Activated CD4-positive, alpha-beta memory T cell treated with anti-CD3 and anti-CD28 coated beads, Interleukin-2, amount 10 ng/mL, durations not matched to agents 7 days and 5 days (primary cell): ENCODE results near the gene MCCC2. TPM values are rescaled to one million over a fixed set of nuclear protein-coding genes. Genes with fewer than 3 reads are reported as not detected.
"Not testable (repeated sequence)": the region's sequence is repeated elsewhere in the genome, so short reads cannot be mapped to it uniquely, and the experiment has no call there.

ENCODE experiments used
- CTCF ChIA-PET: fragments of 350-600 bp; sonication (Branson Sonifier 250); formaldehyde crosslinking; loops from one replicate; lab custom pipeline; 2021; ENCODE audit warnings: antibody characterized with exemption, inconsistent platforms; lab: Charles Lee
- POLR2A ChIA-PET: fragments of 350-600 bp; sonication (Branson Sonifier 250); formaldehyde crosslinking; loops from one replicate; lab custom pipeline; 2021; ENCODE audit warnings: antibody characterized with exemption; lab: Charles Lee
- DNase-seq: peaks from one replicate; pipeline ENCODE4 v3.0.0-alpha.2; 2020
- H3K27ac Mint-ChIP-seq: one replicate; pipeline ENCODE4 v1.8.0; 2021; ENCODE audit warnings: mild to moderate bottlenecking, mixed read lengths
- H3K27me3 Mint-ChIP-seq: one replicate; pipeline ENCODE4 v1.8.0; 2021; ENCODE audit warnings: mixed read lengths
- H3K36me3 Mint-ChIP-seq: one replicate; pipeline ENCODE4 v1.8.0; 2021; ENCODE audit warnings: low read depth, mixed read lengths
- H3K4me1 Mint-ChIP-seq: one replicate; pipeline ENCODE4 v1.8.0; 2021; ENCODE audit warnings: mixed read lengths
- H3K4me3 Mint-ChIP-seq: one replicate; pipeline ENCODE4 v1.8.0; 2021; ENCODE audit warnings: mild to moderate bottlenecking, mixed read lengths
- H3K9me3 Mint-ChIP-seq: one replicate; pipeline ENCODE4 v1.8.0; 2021; ENCODE audit warnings: mixed read lengths
- total RNA-seq, 2 experiments: library from RNA; stranded (reverse); gene quantifications; one replicate each; pipeline ENCODE4 v1.2.3, GENCODE V29; 2021

Gene MCCC2
- total RNA-seq, 2 experiments from 2014 or later: 34.9 to 36.2 TPM

DNA sequence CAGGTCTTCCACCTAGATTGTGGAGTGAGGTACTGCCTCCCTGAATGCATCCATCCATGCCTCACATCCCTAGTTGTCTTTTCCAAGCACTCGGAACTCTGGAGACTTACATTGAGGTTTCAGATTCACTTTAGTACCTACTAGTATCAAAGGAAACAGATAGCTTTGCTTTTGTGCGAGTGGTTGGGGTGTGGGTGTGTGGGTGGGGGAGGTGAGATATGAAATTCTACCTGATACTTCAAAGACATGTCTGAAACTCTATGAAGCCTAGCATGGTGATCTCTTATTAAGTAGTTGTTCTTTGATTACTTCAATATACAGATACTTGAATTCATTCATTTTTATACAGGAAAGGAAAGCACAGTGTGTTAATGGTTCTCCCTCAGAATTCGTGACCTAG lies 64.4 kb downstream of the MCCC2 start:
- Mint-ChIP-seq H3K36me3 (peaks cover 59% of the 10 kb centered on the region), H3K9me3 (no peaks in the 10 kb centered on the region), H3K27me3 (no peaks in the 10 kb centered on the region), H3K4me3 (no peak overlapping the region), H3K27ac (no peak overlapping the region), H3K4me1 (peaks cover 10% of the 10 kb centered on the region)
- no peak for DNase-seq
- POLR2A ChIA-PET: no interaction called here
- CTCF ChIA-PET: no interaction called here

- no peak for DNase-seq
- no peak overlapping the region for H3K4me3 Mint-ChIP-seq
- peaks cover 10% of the 10 kb centered on the region for H3K4me1 Mint-ChIP-seq
- H3K9me3 Mint-ChIP-seq: no peaks in the 10 kb centered on the region
- POLR2A ChIA-PET: no interaction called here
- H3K36me3 Mint-ChIP-seq: peaks cover 55% of the 10 kb centered on the region
- CTCF ChIA-PET: no interaction called here
- no peak overlapping the region for H3K27ac Mint-ChIP-seq
- H3K27me3 Mint-ChIP-seq: no peaks in the 10 kb centered on the region
Observed at GRCh38 chr5:71652349-71652748, 65.2 kb downstream of the MCCC2 start.

GRCh38 chr5:71652803-71653543 lies 65.8 kb downstream of the MCCC2 start:
- peaks cover 55% of the 10 kb centered on the region for H3K36me3 Mint-ChIP-seq
- POLR2A ChIA-PET: no interaction called here
- no peak for DNase-seq
- no peak overlapping the region for H3K4me3 Mint-ChIP-seq
- no peaks in the 10 kb centered on the region for H3K27me3 Mint-ChIP-seq
- peaks cover 10% of the 10 kb centered on the region for H3K4me1 Mint-ChIP-seq
- H3K27ac Mint-ChIP-seq: no peak overlapping the region
- no peaks in the 10 kb centered on the region for H3K9me3 Mint-ChIP-seq
- CTCF ChIA-PET: no interaction called here

GRCh38 chr5:71658916-71659662 lies 71.9 kb downstream of the MCCC2 start:
- Mint-ChIP-seq H3K4me3 (no peak overlapping the region), H3K27ac (no peak overlapping the region), H3K4me1 (no peaks in the 10 kb centered on the region), H3K9me3 (no peaks in the 10 kb centered on the region), H3K27me3 (no peaks in the 10 kb centered on the region), H3K36me3 (peaks cover 20% of the 10 kb centered on the region)
- DNase-seq: no peak
- POLR2A ChIA-PET: no interaction called here
- CTCF ChIA-PET: interaction anchor here (0.7 kb wide), 1 partner anchor 186 kb away, joined by 3 read pairs; no protein-coding TSS in a partner anchor

DNA sequence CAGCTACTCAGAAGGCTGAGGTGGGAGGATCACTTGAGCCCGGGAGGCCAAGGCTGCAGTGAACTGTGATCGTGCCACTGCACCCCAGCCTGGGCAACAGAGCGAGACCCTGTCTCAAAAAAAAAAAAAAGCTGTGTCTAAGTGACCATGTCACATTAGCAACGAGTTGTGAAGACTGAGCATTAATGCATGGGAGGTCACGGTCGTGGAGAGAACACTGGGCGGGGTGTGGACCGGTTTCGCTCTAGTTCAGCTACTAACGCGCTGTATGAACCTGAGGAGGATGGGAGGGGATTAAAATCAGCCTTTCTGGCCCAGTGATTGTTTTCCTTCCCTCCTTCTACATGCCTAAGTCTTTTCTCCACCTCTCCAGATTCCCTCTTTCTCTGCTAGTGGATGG lies 75.2 kb downstream of the MCCC2 start:
- no peak overlapping the region for H3K27ac Mint-ChIP-seq
- H3K4me1 Mint-ChIP-seq: no peaks in the 10 kb centered on the region
- H3K36me3 Mint-ChIP-seq: peaks cover 11% of the 10 kb centered on the region
- ChIA-PET CTCF (no interaction called here), POLR2A (no interaction called here)
- no peak overlapping the region for H3K4me3 Mint-ChIP-seq
- no peaks in the 10 kb centered on the region for H3K27me3 Mint-ChIP-seq
- no peak for DNase-seq
- no peaks in the 10 kb centered on the region for H3K9me3 Mint-ChIP-seq

GRCh38 chr5:71663191-71663969 lies 76.2 kb downstream of the MCCC2 start:
- H3K9me3 Mint-ChIP-seq: no peaks in the 10 kb centered on the region
- no peak overlapping the region for H3K4me3 Mint-ChIP-seq
- no peaks in the 10 kb centered on the region for H3K27me3 Mint-ChIP-seq
- no peaks in the 10 kb centered on the region for H3K4me1 Mint-ChIP-seq
- no peak for DNase-seq
- peaks cover under 1% of the 10 kb centered on the region for H3K36me3 Mint-ChIP-seq
- POLR2A ChIA-PET: no interaction called here
- CTCF ChIA-PET: no interaction called here
- H3K27ac Mint-ChIP-seq: no peak overlapping the region

DNA sequence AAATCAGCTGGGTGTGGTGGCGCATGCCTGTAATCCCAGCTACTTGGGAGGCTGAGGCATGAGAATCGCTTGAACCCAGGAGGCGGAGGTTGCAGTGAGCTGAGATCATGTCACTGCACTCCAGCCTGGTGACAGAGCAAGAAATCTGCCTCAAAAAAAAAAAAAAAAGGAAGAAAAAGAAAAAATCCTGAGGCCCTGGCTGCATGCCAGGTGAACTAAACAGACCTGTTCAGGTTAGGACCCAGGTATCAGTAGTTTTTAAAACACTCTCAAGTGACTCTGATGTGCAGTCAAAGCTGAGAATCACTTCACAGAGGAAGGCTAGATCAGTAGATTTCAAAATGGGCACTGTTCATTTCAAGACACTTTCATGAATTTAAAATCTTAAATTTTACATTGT lies 77.5 kb downstream of the MCCC2 start:
- H3K4me1 Mint-ChIP-seq, H3K27ac Mint-ChIP-seq, H3K27me3 Mint-ChIP-seq, POLR2A ChIA-PET, H3K36me3 Mint-ChIP-seq, H3K4me3 Mint-ChIP-seq, H3K9me3 Mint-ChIP-seq, DNase-seq: not testable (repeated sequence)
- CTCF ChIA-PET: interaction anchor here (0.7 kb wide), 1 partner anchor 33 kb away, joined by 3 read pairs; no protein-coding TSS in a partner anchor

DNA sequence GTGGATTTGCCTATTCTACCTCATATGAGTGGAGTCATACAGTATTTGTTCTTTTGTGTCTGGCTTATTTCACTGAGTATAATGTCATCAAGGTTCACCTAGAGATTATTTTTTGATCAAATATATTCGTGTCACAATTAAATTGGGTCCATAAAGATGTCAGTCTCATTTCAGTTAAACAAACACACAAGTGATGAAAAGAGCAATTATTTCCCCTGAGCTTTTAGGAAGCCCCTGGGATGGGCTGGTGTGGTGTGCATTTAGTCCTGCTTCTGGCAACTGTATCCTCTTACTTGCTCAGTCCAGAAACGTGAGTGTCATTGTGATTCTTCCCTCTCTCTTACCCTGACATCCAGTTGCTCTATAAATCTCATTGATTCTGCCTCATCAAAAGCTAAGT lies 79.2 kb downstream of the MCCC2 start:
- H3K4me1 Mint-ChIP-seq: no peaks in the 10 kb centered on the region
- H3K36me3 Mint-ChIP-seq: no peaks in the 10 kb centered on the region
- ChIA-PET POLR2A (no interaction called here), CTCF (no interaction called here)
- no peak overlapping the region for H3K27ac Mint-ChIP-seq
- H3K4me3 Mint-ChIP-seq: no peak overlapping the region
- H3K27me3 Mint-ChIP-seq: peaks cover 8% of the 10 kb centered on the region
- DNase-seq: no peak
- no peaks in the 10 kb centered on the region for H3K9me3 Mint-ChIP-seq

DNA sequence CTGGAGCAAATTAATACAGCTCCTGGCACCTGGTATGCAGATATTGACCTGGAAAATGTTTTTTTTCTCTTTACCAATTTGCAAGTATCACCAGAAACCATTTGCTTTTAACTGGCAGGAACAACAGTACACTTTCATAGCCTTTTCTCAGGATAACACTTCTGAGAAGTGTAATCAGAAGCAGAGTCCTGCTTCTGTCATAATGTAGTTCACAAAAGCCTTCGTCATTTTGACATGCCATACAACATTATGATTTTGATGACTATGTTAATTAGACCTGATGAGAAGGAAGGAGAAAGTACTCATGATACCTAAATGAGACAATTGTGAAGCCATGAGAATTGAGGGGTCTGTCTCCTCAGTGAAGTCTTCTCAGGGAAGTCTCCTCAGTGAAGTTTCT lies 90.8 kb downstream of the MCCC2 start:
- Mint-ChIP-seq H3K27me3 (peaks cover 40% of the 10 kb centered on the region), H3K4me3 (no peak overlapping the region), H3K36me3 (no peaks in the 10 kb centered on the region), H3K4me1 (no peaks in the 10 kb centered on the region), H3K27ac (no peak overlapping the region), H3K9me3 (no peaks in the 10 kb centered on the region)
- no peak for DNase-seq
- POLR2A ChIA-PET: no interaction called here
- CTCF ChIA-PET: no interaction called here

GRCh38 chr5:71679714-71680113 lies 92.6 kb downstream of the MCCC2 start:
- Mint-ChIP-seq H3K27me3 (peaks cover 32% of the 10 kb centered on the region), H3K9me3 (no peaks in the 10 kb centered on the region), H3K4me3 (no peak overlapping the region), H3K27ac (no peak overlapping the region), H3K4me1 (no peaks in the 10 kb centered on the region), H3K36me3 (no peaks in the 10 kb centered on the region)
- CTCF ChIA-PET: no interaction called here
- DNase-seq: no peak
- POLR2A ChIA-PET: no interaction called here

DNA sequence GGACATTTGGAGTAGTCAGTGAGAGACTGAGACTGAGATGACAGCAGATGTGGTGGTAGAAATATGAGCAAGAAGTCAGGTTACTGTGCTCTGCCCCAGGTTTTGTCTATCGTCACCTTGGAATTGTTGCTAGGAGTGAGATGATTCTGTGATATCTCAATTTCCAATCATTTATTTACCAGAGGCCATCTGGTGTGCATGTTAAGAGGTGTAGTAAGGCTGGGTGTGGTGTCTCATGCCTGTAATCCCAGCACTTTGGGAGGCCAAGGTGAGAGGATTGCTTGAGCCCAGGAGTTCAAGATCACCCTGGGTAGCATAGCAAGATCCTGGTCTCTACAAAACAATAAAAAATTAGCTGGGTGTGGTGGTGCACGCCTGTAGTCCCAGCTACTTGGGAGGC lies 93.4 kb downstream of the MCCC2 start:
- ChIA-PET CTCF (no interaction called here), POLR2A (no interaction called here)
- H3K27me3 Mint-ChIP-seq: peaks cover 36% of the 10 kb centered on the region

GRCh38 chr5:71681296-71681695 lies 94.2 kb downstream of the MCCC2 start:
- no peak overlapping the region for H3K27ac Mint-ChIP-seq
- no peak overlapping the region for H3K4me3 Mint-ChIP-seq
- no peaks in the 10 kb centered on the region for H3K4me1 Mint-ChIP-seq
- H3K9me3 Mint-ChIP-seq: no peaks in the 10 kb centered on the region
- POLR2A ChIA-PET: no interaction called here
- H3K36me3 Mint-ChIP-seq: no peaks in the 10 kb centered on the region
- no peak for DNase-seq
- CTCF ChIA-PET: no interaction called here
- H3K27me3 Mint-ChIP-seq: peaks cover 38% of the 10 kb centered on the region

More for the DNA sequence above, 93.4 kb downstream of the MCCC2 start:
- no peak overlapping the region for H3K27ac Mint-ChIP-seq
- H3K4me1 Mint-ChIP-seq: no peaks in the 10 kb centered on the region
- no peak overlapping the region for H3K4me3 Mint-ChIP-seq
- DNase-seq: no peak
- H3K36me3 Mint-ChIP-seq: no peaks in the 10 kb centered on the region
- H3K9me3 Mint-ChIP-seq: no peaks in the 10 kb centered on the region

DNA sequence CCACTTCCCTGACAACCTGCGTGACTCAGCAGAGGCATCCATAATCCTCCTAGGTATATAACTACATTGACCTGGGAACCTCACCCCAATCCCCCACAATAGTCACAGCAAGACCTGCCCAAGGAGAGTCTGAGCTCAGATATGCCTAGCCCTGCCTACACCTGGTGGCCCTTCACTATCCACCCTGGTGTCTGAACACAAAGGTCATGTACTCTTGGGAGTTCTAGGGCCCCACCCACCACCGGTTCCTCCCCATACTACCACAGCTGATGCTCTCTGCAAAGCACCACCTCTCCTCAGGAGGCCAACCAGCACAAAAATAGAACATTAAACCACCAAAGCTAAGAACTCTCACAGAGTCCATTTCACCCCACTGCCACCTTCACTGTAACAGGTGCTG lies 97.2 kb downstream of the MCCC2 start:
- Mint-ChIP-seq H3K4me3 (no peak overlapping the region), H3K27ac (no peak overlapping the region), H3K9me3 (no peaks in the 10 kb centered on the region), H3K36me3 (no peaks in the 10 kb centered on the region), H3K4me1 (no peaks in the 10 kb centered on the region), H3K27me3 (peaks cover 49% of the 10 kb centered on the region)
- ChIA-PET POLR2A (no interaction called here), CTCF (no interaction called here)
- DNase-seq: no peak
